Adrenal gland (tissue), 12 donors: Measurements from ENCODE around the gene FGFRL1. TPM values are rescaled to one million over a fixed set of nuclear protein-coding genes. Genes with fewer than 3 reads are reported as not detected.

Experiments used
- DNase-seq, 7 donors: peaks; one replicate each; pipeline ENCODE4 v3.0.0-alpha.2; 2019 to 2020
- H3K27ac ChIP-seq, 5 donors: fragments of 200-600 bp; sonication (generic) in 4 of 5; 1 replicate in 3 of 5; 2 replicates in 2 of 5; pipeline versions ENCODE4 v1.5.1 to v1.8.0; 2016 to 2020; ENCODE audit warnings: mild to moderate bottlenecking in 1 of 5
- H3K27me3 ChIP-seq: fragments of 200-600 bp; 2 replicates; pipeline ENCODE4 v1.8.0; 2021
- H3K36me3 ChIP-seq, 2 donors: fragments of 200-600 bp; replicated peaks in 1 of 2; 1 replicate in 1 of 2; 2 replicates in 1 of 2; pipeline versions ENCODE4 v1.5.1 to v1.8.0; 2018 to 2022
- H3K4me1 ChIP-seq, 2 donors: fragments of 200-600 bp; replicated peaks in 1 of 2; 1 replicate in 1 of 2; 2 replicates in 1 of 2; pipeline versions ENCODE4 v1.5.1 to v1.8.0; 2018 to 2021
- H3K4me3 ChIP-seq, 4 donors: fragments of 200-600 bp; sonication (generic) in 3 of 4; one replicate each; pipeline ENCODE4 v1.5.1; 2016 to 2018
- H3K9me3 ChIP-seq, 3 donors: fragments of 200-600 bp; sonication (generic) in 1 of 3; replicated peaks in 1 of 3; 1 replicate in 2 of 3; 2 replicates in 1 of 3; pipeline versions ENCODE4 v1.5.1 to v1.8.0; 2016 to 2021
- CTCF ChIP-seq, 6 experiments: fragments of 450-650 bp in 4 of 6; fragments of 200-600 bp in 2 of 6; sonication (generic) in 1 of 6; IDR thresholded peaks; 1 replicate in 5 of 6; 2 replicates in 1 of 6; pipeline versions ENCODE4 v1.5.1 to v1.8.0; 2016 to 2021; ENCODE audit warnings: antibody characterized with exemption in 6 of 6, mild to moderate bottlenecking in 2 of 6, moderate library complexity in 1 of 6
- POLR2A ChIP-seq, 2 donors: fragments of 450-650 bp; IDR thresholded peaks; one replicate each; pipeline ENCODE4 v1.6.1; 2017; ENCODE audit warnings: antibody characterized with exemption in 2 of 2, mild to moderate bottlenecking in 2 of 2, moderate library complexity in 1 of 2
- WGBS, 4 donors: extraction: QIAGEN DNeasy Blood & Tissue Kit in 2 of 4; methylation state at CpG; one replicate each; pipeline versions ENCODE4 v1.1.5 to v1.1.7; 2013 to 2017; 5-methylcytosine and 5-hydroxymethylcytosine counted together
- intact Hi-C, 2 donors: fragments of 100-400 bp; cut with DNase I; formaldehyde crosslinking; loops; one replicate each; pipeline versions ENCODE4 v1.14.1 to v1.15.0; 2022 to 2023
- polyA plus RNA-seq, 3 donors: library from polyadenylated mRNA; stranded (reverse); fragments of 200-250 nt in 2 of 3; fragments of 350-450 nt in 1 of 3; fragmentation: Illumina TruSeq in 1 of 3; extraction: RNeasy Lipid Tissue Mini Kit (QIAGEN cat#74804) in 1 of 3; gene quantifications; one replicate each; pipeline ENCODE4 v1.2.3, GENCODE V29; 2013 to 2014
- total RNA-seq, 9 donors: library from RNA; depleted of rRNA in 4 of 9; stranded (reverse); fragments of >200 nt in 4 of 9; fragments of 120-200 nt in 1 of 9; fragmentation: NEBNext Ultra II Directional in 1 of 9; extraction: Animal tissue kit (Norgen Biotek cat#: 25700) in 1 of 9; gene quantifications; one replicate each; pipeline versions ENCODE4 v1.1.0 to v1.2.4, GENCODE V29; 2013 to 2023
- donor health status: healthy with polysubstance abuse.
- donor health status: Bipolar disorder and iron deficiency.
- donor health status: DM: yes; HTN: yes; CAD: no.
- donor health status: DM: no; HTN: no; CAD: no.
- donor health status: DM: no; HTN: no; CAD: no.
- donor health status: DM: yes; HTN: yes; CAD: no.

Gene FGFRL1
- total and polyA plus RNA-seq, 12 donors, result 24.4 to 274 (median 77.8) TPM

DNA sequence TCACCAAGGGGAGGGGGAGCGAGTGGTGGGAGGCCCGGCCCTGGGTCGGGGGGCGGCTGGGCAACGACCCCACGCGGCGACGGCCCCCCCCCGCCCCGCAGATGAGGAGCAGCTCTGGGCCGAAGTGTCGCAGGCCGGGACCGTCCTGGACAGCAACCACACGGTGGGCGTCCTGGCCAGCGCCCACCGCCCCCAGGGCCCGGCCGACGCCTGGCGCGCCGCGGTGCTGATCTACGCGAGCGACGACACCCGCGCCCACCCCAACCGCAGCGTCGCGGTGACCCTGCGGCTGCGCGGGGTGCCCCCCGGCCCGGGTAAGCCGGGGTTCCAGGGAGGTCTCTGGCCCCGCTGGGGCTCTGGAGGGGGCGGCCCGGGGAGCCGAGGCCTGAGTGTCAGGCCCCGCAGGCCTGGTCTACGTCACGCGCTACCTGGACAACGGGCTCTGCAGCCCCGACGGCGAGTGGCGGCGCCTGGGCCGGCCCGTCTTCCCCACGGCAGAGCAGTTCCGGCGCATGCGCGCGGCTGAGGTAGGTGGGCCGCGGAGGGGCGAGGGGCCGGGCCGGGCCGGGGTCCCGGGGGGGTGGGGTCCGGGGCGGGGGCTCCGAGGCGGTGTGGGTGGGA lies 8.7 kb upstream of the FGFRL1 start:
- DNase-seq, result no peak
- peak overlapping the region in 1 of 4 donors; percentile 26 for H3K4me3 ChIP-seq
- H3K27me3 ChIP-seq, result peaks cover 38% of the 10 kb centered on the region
- H3K4me1 ChIP-seq, result peaks cover 14 to 15% of the 10 kb centered on the region in 2 donors
- 2 to 3% methylated on average over 71 to 75 of the region's 75 CpGs; no CpG with 5 or more reads in 2 of the 4 donors for WGBS, 4 donors
- intact Hi-C loops, result no loop called here
- H3K9me3 ChIP-seq, result no peaks in the 10 kb centered on the region
- H3K27ac ChIP-seq, result no peak overlapping the region
- TF ChIP-seq POLR2A (IDR thresholded peaks at IDR 0.05), result no peak
- no peak for TF ChIP-seq CTCF (IDR thresholded peaks at IDR 0.05)
- no peaks in the 10 kb centered on the region for H3K36me3 ChIP-seq

GRCh38 chr4:1003271-1004070 lies 8.0 kb upstream of the FGFRL1 start:
- WGBS, 4 donors, result 25 to 32% (median 30%) methylated on average over 21 to 62 of the region's 63 CpGs
- Histone ChIP-seq H3K9me3 (no peaks in the 10 kb centered on the region), H3K27me3 (peaks cover 42% of the 10 kb centered on the region), H3K4me1 (peaks cover 12 to 13% of the 10 kb centered on the region in 2 donors), H3K27ac (no peak overlapping the region), H3K36me3 (no peaks in the 10 kb centered on the region), H3K4me3 (peak overlapping the region in 1 of 4 donors; percentile 26)
- TF ChIP-seq POLR2A (IDR thresholded peaks at IDR 0.05), result no peak
- no peak for TF ChIP-seq CTCF (IDR thresholded peaks at IDR 0.05)
- intact Hi-C loops, result no loop called here
- DNase-seq, result no peak

GRCh38 chr4:1004071-1004418 lies 7.4 kb upstream of the FGFRL1 start:
- H3K27ac ChIP-seq, result no peak overlapping the region
- H3K4me3 ChIP-seq, result no peak overlapping the region
- H3K27me3 ChIP-seq, result peaks cover 42% of the 10 kb centered on the region
- TF ChIP-seq CTCF (IDR thresholded peaks at IDR 0.05), result no peak
- no peak for TF ChIP-seq POLR2A (IDR thresholded peaks at IDR 0.05)
- H3K9me3 ChIP-seq, result no peaks in the 10 kb centered on the region
- intact Hi-C loops, result no loop called here
- peaks cover 12 to 17% of the 10 kb centered on the region in 2 donors for H3K4me1 ChIP-seq
- 67 to 86% (median 85%) methylated on average over 1 to 13 of the region's 13 CpGs for WGBS, 4 donors
- H3K36me3 ChIP-seq, result no peaks in the 10 kb centered on the region
- DNase-seq, result no peak

- 64 to 79% (median 74%) methylated on average over 17 to 25 of the region's 25 CpGs for WGBS, 4 donors
- TF ChIP-seq POLR2A (IDR thresholded peaks at IDR 0.05), result no peak
- TF ChIP-seq CTCF (IDR thresholded peaks at IDR 0.05), result no peak
- no peaks in the 10 kb centered on the region for H3K9me3 ChIP-seq
- no peaks in the 10 kb centered on the region for H3K36me3 ChIP-seq
- H3K4me3 ChIP-seq, result no peak overlapping the region
- H3K27ac ChIP-seq, result no peak overlapping the region
- intact Hi-C loops, result no loop called here
- H3K4me1 ChIP-seq, result peaks cover 12 to 20% of the 10 kb centered on the region in 2 donors
- H3K27me3 ChIP-seq, result peaks cover 42% of the 10 kb centered on the region
- no peak for DNase-seq
Measured at GRCh38 chr4:1004557-1005485, 6.6 kb upstream of the FGFRL1 start.
